PFSK-1 (cell line): ENCODE measurements around the gene PPP1R9A.

Source experiments
- POLR2AphosphoS5 ChIP-seq: IDR thresholded peaks from 2 replicates; pipeline ENCODE4 v1.6.1; 2012; ENCODE audit warnings: low read depth, mild to moderate bottlenecking, control low read depth, low read length, moderate library complexity
- REST ChIP-seq, 2 experiments: IDR thresholded peaks; 2 replicates each; pipeline versions ENCODE4 v1.6.1 to v1.8.0; 2011 to 2012; ENCODE audit warnings: low read depth in 2 of 2, low read length in 2 of 2, control low read depth in 1 of 2, inconsistent platforms in 1 of 2, mild to moderate bottlenecking in 1 of 2, moderate library complexity in 1 of 2; ENCODE audit not compliant: insufficient read depth in 1 of 2

GRCh38 chr7:94898340-94898739 is 9.1 kb upstream of the PPP1R9A start:
- TF ChIP-seq POLR2AphosphoS5 (no peak), REST (IDR thresholded peaks at IDR 0.05; ENCODE audit: insufficient read depth in 1 of 2, low read depth in 2 of 2, low read length in 2 of 2) (no peak)
